ENCODE data around the gene DNAJB8.

DNA sequence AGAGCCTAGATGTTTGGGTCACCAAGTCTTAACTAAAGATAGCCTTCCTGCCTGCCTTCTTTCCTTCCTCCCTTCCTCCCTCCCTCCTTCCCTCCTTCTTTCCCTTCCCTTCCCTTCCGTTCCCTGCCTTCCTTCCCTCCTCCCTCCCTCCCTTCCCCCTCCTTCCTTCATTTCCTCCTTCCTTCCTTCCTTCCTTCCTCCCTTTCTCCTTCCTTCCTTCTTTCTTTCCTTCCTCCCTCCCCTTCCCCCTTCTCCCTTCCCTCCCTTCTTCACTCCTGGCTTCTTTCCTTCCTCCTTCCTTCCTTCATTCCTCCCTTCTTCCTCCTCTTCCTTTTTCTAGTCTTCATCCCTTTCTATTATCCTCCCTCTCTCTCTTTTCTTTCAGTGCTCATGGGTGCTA, 2.0 kb downstream of the DNAJB8 start:
- TF ChIP-seq, protein P1, sequence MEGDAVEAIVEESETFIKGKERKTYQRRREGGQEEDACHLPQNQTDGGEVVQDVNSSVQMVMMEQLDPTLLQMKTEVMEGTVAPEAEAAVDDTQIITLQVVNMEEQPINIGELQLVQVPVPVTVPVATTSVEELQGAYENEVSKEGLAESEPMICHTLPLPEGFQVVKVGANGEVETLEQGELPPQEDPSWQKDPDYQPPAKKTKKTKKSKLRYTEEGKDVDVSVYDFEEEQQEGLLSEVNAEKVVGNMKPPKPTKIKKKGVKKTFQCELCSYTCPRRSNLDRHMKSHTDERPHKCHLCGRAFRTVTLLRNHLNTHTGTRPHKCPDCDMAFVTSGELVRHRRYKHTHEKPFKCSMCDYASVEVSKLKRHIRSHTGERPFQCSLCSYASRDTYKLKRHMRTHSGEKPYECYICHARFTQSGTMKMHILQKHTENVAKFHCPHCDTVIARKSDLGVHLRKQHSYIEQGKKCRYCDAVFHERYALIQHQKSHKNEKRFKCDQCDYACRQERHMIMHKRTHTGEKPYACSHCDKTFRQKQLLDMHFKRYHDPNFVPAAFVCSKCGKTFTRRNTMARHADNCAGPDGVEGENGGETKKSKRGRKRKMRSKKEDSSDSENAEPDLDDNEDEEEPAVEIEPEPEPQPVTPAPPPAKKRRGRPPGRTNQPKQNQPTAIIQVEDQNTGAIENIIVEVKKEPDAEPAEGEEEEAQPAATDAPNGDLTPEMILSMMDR (conservative IDR thresholded peaks at IDR 0.05 in 1 of 2, IDR thresholded peaks at IDR 0.05 in 1 of 2; ENCODE audit: low read depth in 1 of 2, low read length in 2 of 2), result no peak
- TF ChIP-seq EZH2 (IDR thresholded peaks at IDR 0.05; ENCODE audit: low read length, missing control alignments), result no peak

Data from fibroblast of lung (primary cell).